HG03159 (cell line): ENCODE measurements around the gene CAMK2G.
"Not testable (repeated sequence)": the region's sequence is repeated elsewhere in the genome, so short reads cannot be mapped to it uniquely, and the experiment has no call there.

Experiments
- ATAC-seq: cut with Tn5 transposase; IDR thresholded peaks from one replicate; pipeline ENCODE4 v1.9.1; 2021; ENCODE audit warnings: mild to moderate bottlenecking, moderate library complexity; ENCODE audit not compliant: unreplicated experiment

Gene CAMK2G

GRCh38 chr10:73874267-73875138, at the start of gene CAMK2G:
TSS of gene CAMK2G (minus strand) at chr10:73874555. CDS start at chr10:73874461, 94 bp downstream.
- ATAC-seq: peak; percentile 80

GRCh38 chr10:73922864-73923133, 48.4 kb upstream of the CAMK2G start:
- no peak for ATAC-seq

DNA sequence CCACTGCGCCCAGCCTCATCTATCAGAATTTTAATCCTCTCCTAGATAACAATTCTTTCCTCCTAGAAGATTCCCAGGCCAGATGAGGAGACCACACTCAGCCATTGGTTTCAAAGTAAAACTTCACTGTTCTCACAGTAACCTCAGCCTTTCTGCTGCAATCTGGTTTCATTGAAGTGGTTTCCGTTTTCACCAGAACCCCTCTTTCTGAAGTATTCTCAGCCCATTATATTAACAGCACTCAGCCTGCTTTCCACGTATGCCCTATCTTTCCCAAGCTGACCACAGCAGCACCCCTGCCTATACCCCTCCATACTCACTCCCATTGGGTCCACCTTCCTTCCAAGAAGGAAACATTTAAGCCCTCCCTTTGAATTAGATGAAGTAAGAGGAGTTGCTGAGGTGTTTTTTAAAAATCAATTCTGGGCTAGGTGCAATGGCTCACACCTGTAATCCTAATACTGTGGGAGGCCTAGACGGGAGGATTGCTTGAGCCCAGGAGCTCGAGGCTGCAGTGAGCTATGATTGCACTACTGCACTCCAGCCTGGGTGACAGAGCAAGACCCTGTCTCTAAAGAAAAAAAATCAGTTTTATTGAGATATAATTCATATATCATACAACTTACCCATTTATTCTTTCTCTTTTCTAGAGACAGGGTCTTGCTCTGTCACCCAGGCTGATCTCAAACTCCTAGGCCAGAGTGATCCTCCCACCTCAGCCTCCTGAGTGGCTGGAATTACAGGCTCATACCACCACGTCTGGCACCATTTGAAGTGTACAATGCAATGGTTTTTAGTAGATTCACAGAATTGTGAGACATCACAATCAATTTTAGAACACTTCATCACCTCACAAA, 47.9 kb upstream of the CAMK2G start:
- ATAC-seq: no peak

- ATAC-seq: no peak
Measured at GRCh38 chr10:73920089-73920488, 45.7 kb upstream of the CAMK2G start.

- ATAC-seq: not testable (repeated sequence)
Measured at GRCh38 chr10:73919481-73919880, 45.1 kb upstream of the CAMK2G start.

- ATAC-seq: no peak
Measured at GRCh38 chr10:73917566-73918305, 43.4 kb upstream of the CAMK2G start.

DNA sequence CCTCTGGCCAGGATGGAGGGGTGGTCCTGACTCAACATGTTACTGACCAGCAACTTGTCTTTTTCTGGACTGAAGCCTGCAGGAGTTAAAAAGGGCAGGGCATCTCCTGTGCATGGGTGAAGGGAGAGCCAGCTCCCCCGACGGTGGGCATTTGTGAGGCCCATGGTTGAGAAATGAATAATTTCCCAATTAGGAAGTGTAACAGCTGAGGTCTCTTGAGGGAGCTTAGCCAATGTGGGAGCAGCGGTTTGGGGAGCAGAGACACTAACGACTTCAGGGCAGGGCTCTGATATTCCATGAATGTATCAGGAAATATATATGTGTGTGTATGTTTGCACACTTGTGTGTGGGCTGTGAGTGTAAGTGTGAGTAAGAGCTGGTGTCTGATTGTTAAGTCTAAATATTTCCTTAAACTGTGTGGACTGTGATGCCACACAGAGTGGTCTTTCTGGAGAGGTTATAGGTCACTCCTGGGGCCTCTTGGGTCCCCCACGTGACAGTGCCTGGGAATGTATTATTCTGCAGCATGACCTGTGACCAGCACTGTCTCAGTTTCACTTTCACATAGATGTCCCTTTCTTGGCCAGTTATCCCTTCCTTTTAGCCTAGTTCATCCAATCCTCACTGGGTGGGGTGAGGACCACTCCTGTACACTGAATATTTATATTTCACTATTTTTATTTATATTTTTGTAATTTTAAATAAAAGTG, 42.6 kb upstream of the CAMK2G start:
- ATAC-seq: no peak

DNA sequence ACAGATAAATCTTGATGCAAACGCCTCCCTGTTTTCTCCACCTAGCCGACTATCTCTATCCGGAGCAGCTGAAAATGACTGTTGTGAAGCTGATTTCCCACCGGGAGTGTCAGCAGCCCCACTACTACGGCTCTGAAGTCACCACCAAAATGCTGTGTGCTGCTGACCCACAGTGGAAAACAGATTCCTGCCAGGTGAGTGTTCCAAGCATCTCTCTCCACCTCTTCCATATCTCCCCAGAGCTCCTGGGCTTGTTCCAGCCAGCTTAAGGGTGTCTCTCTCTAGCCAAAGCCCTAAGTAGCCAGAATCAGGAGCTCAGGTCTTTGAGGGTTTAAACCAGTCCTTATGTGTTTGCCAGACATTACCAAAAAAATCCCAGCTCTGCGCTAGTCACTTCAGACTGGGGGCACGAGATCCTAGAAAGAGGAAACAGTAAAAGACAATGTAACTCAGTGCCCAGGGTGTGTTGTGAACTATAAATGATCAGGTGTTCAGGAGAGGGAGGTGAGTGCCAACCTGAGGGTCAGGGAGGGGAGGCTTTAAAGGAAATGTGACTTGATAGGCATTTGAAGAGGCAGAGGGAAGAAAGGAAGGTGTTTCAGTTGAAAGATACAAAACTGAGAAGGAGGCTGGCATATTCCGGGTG, 41.0 kb upstream of the CAMK2G start:
- ATAC-seq: no peak

- no peak for ATAC-seq
Measured at GRCh38 chr10:73914036-73914435, 39.7 kb upstream of the CAMK2G start.

DNA sequence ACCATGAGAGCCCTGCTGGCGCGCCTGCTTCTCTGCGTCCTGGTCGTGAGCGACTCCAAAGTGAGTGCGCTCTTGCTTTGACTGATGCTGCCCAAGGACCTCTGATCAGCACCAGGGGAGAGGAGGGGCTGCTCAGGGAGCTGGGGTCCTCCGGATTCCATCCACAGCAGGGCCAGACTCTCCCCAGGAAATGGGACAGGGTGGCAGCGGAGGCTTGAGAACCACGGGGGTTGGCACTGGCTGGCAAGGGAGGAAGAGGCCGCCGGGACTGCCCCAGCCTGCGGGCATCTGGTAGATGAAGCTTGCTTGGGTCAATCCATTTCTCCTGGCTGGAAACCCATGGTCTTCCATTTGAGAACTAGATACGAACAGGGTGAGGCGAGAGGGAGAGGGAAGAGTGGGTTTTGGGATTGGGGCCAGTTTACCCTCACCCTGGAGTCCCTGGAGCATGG, 37.2 kb upstream of the CAMK2G start:
- ATAC-seq: no peak

DNA sequence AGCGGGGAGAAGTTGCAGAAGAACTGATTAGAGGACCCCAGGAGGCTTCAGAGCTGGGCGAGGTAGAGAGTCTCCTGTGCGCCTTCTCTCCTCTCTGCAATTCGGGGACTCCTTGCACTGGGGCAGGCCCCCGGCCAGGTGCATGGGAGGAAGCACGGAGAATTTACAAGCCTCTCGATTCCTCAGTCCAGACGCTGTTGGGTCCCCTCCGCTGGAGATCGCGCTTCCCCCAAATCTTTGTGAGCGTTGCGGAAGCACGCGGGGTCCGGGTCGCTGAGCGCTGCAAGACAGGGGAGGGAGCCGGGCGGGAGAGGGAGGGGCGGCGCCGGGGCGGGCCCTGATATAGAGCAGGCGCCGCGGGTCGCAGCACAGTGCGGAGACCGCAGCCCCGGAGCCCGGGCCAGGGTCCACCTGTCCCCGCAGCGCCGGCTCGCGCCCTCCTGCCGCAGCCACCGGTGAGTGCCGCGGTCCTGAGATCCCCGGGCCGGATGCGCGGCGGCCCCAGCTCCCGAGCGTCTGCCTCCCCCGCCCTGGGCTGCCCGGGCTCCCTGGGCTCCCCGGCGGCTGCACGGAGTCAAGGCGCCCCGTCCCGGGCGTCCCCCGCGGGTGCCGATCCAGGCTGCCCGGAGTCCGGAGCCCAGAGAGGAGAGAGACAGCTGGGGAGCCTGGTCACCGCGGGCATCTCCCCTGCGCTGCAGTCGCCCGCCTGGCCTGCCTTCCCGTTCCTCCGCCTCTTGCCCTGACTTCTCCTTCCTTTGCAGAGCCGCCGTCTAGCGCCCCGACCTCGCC, 36.6 kb upstream of the CAMK2G start, which contains the start of gene PLAU:
Gene PLAU, plus strand, starts transcription at position 369 of the 789 bp plus-strand sequence. CDS start 424 bp downstream, outside the sequence.
- ATAC-seq: peak; percentile 52

DNA sequence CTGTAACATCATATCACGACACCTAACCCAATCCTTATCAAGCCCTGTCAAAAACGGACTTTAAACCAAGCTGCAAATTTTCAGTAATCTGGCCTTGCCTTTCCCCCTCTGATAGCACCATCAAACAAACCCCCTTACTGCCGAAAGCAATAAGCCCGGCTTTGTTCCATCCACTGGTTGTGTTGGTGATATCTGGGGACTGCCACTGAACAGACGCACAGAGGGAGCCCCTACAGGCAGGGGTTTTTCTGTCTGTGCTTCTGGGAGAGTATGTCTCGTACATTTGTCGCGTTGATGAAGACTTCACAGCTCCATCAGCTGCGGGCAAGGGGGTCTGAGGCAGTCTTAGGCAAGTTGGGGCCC, 36.0 kb upstream of the CAMK2G start:
- ATAC-seq: no peak

DNA sequence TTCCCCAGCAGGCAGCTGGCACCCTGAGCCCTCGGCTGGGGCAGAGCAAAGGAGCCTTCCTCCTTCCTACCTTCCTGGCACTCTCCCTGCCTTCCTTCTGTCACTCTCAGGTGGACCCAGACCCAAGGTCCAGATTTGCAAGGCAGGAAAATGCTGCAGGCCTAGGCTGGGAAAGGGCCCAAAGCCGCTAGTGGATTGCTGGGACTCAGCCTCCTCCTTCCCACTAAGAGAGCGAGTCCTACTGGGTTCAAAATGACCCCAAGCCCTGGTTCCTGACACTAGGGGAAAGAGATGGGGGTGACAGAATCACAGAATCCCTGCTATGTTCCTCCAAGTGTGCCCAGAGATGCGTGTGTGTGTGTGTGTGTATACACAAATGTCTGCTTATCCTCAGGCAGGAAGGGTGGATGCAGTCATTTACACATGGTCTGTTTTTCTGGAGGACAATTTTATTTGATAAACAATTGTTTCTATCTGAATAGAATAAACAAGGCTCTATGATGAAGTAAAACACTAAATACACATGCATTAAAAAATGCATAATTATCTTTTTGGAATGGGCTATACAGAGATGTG, 35.3 kb upstream of the CAMK2G start:
- ATAC-seq: no peak

DNA sequence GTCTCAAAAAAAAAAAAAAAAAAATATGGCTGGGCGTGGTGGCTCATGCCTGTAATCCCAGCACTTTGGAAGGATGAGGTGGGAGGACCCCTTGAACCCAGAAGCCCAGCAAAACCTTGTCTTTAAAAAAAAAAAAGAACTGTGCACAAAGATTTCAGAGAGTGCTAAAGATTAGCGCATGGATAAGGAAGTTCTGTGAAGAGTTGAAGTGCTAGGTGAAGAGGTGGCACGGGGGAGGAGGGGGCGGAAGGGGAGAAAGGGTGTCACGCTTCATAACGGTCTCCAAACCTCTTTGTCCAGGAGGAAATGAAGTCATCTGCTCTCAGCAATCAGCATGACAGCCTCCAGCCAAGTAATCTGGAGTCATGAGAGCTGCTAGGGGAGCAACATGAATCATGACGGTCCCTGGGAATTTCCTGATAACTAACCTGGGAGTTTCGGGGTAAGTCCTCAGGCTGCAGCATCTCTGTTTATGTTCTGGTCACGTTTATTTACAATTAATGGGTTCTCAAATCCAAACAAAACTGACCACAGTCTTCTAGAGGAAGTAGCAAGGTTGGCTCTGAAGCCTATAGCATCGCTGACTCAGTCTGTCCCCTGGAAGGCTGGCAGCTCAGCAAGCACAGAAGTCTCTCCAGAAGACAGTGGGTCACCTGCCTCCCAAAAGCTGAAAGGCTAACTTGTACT, 34.6 kb upstream of the CAMK2G start:
- ATAC-seq: no peak

GRCh38 chr10:73907841-73908517, 33.6 kb upstream of the CAMK2G start:
- no peak for ATAC-seq

DNA sequence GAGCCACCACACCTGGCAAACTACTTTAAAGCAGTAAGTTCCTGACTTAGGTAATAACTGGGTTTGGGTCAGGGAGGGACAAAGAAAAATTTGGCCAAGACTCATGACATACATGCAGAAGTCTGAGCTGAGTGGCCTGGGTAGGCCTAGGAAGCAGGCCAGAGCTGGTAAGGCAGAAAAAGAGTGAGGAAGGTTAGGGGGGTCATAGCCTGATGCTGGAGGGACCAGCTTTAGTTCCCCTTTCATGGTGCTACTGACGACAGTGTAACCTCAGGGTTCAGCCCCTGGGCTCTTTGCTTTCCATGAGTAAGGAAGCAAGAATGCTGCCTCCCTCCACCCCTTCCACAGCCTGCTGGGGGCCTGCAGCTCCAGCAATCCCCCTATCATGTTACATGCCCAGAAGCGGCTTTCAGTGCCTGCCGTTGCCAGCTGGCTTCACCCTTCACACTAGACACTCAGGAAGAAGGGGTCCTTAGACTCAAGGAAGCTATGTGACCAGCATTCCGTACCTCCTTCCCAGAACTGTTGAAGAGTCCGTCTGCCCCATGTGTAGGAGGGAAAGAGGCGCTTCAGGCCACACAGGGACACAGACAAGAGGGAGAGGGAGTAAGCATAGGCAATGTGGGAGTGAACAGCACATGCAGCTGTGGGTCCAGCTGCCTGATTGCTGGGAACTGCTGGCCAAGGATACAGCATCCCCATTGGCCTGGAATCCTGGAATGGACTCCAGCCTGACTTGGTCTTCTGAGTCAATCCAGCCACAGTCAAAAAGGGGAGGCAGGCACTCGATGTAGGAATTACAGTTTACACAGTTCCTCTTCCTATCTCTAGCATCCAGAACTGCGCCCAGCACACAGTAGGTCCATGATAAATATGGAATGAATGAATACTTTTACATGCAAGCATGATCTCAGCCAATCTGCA, 32.4 kb upstream of the CAMK2G start:
- no peak for ATAC-seq
